ENCODE data around the gene PPP5C. TPM values are rescaled to one million over a fixed set of nuclear protein-coding genes. Genes with fewer than 3 reads are reported as not detected.

Gene PPP5C
- total RNA-seq, 3 donors from 2014 or later, result 55.3 to 71.6 (median 59.4) TPM

DNA sequence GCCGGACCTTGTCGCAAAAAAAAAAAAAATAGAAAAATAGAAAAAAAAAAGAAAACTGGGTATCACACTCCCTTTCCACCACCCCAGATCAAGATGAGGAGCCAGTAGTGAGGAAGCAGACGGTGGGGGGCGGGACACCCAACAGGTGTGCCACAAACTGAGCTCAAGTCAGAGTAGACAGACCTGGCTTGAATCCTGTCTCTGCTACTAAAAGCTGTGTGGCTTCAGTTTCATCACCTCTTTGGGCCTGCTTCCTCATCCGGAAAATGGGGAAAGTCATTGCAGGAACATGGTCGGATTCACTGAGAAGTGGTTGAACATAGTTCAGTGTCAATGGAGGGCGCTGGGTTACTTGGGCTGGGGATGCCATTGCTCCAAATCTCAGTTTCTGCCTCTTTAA is 47.2 kb upstream of the PPP5C start:
- no peak for ATAC-seq
- DNase-seq, result peak; percentile 49 to 64 (median 50)
- H3K4me1 ChIP-seq (ENCODE audit: low read depth), result peaks cover 55% of the 10 kb centered on the region
- intact Hi-C loops (cut with DNase I, micrococcal nuclease), result no loop called here
- H3K36me3 ChIP-seq (ENCODE audit: low read depth), result no peaks in the 10 kb centered on the region
- no peak overlapping the region for H3K4me3 ChIP-seq
- TF ChIP-seq, protein P1, sequence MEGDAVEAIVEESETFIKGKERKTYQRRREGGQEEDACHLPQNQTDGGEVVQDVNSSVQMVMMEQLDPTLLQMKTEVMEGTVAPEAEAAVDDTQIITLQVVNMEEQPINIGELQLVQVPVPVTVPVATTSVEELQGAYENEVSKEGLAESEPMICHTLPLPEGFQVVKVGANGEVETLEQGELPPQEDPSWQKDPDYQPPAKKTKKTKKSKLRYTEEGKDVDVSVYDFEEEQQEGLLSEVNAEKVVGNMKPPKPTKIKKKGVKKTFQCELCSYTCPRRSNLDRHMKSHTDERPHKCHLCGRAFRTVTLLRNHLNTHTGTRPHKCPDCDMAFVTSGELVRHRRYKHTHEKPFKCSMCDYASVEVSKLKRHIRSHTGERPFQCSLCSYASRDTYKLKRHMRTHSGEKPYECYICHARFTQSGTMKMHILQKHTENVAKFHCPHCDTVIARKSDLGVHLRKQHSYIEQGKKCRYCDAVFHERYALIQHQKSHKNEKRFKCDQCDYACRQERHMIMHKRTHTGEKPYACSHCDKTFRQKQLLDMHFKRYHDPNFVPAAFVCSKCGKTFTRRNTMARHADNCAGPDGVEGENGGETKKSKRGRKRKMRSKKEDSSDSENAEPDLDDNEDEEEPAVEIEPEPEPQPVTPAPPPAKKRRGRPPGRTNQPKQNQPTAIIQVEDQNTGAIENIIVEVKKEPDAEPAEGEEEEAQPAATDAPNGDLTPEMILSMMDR (IDR thresholded peaks at IDR 0.05), result no peak
- no peaks in the 10 kb centered on the region for H3K9me3 ChIP-seq

DNA sequence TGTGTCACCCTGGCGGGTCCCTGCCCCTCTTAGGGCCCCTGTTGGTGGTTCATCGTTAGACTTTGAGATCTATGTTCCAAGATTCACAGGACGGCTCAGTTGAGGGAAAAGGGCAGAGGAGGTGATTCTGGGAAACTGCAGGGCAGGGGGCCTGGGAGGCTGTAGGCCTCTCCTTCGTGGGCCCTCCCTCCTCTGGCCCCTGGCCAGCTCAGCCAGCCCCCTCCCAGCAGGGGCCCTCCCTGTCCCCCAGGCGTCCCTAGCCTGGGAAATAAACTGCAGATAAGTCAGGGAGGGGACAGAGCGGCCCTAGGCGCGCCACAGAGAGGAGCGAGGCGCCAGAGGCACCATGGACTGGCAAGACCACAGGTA is 43.6 kb upstream of the PPP5C start:
- Histone ChIP-seq H3K4me3 (no peak overlapping the region), H3K4me1 (ENCODE audit: low read depth) (peaks cover 41% of the 10 kb centered on the region), H3K9me3 (no peaks in the 10 kb centered on the region), H3K36me3 (ENCODE audit: low read depth) (no peaks in the 10 kb centered on the region)
- DNase-seq (no peak), ATAC-seq (no peak)
- intact Hi-C loops (cut with DNase I, micrococcal nuclease), result no loop called here
- TF ChIP-seq, protein P1 (IDR thresholded peaks at IDR 0.05), result no peak

DNA sequence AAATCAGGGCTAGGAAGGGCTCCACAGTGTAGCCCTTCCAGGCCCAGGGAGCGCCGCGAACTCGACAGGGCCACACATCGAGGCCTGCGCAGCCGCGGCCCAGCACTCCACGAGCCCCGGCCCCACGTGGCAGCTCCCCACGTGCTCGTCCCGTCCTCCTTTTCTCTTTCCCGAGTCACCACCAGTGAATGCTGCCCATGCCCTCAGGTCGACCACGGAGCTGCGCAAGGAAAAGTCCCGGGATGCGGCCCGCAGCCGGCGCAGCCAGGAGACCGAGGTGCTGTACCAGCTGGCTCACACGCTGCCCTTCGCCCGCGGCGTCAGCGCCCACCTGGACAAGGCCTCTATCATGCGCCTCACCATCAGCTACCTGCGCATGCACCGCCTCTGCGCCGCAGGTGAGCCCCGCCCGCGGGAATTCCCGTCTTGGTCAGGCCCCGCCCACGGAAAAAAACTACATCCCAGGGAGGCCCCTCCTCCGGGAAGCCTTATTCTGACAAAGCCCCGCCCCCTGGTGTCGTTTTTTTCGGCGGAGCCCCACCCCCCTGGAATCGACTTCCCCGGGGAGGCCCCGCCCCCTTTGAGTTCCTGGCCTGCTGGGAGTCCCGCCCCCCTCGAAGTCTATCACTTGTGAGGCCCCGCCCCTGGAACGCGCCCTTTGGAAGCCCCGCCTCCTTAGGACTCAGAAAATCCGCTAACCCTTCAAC is 43.0 kb upstream of the PPP5C start:
- TF ChIP-seq, protein P1 (IDR thresholded peaks at IDR 0.05), result no peak
- H3K4me3 ChIP-seq, result no peak overlapping the region
- intact Hi-C loops (cut with DNase I, micrococcal nuclease), result no loop called here
- H3K36me3 ChIP-seq (ENCODE audit: low read depth), result no peaks in the 10 kb centered on the region
- DNase-seq (peak; percentile 91 to 96 (median 93)), ATAC-seq (peak; percentile 77)
- peaks cover 35% of the 10 kb centered on the region for H3K4me1 ChIP-seq (ENCODE audit: low read depth)
- H3K9me3 ChIP-seq, result no peaks in the 10 kb centered on the region

DNA sequence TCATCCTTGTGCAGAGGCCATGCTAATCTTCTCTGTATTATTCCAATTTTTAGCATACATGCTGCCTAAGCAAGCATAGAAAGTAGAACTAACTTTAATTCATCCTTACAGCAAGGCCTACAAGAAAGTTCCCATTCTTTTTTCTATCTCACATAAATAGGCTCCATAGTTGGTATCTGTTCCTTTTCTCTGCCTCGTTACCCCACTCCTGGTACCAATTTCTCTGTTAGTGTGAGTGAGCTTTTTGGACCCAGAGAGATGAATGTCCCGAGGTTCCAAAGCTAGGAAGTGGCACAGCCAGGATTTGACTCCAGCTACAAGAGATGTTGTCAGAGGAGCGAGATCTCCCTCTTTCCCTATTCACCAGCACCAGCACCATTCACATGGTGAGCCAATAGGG is 40.4 kb upstream of the PPP5C start:
- no peaks in the 10 kb centered on the region for H3K9me3 ChIP-seq
- DNase-seq (no peak), ATAC-seq (no peak)
- H3K4me3 ChIP-seq, result no peak overlapping the region
- TF ChIP-seq, protein P1 (IDR thresholded peaks at IDR 0.05), result no peak
- H3K4me1 ChIP-seq (ENCODE audit: low read depth), result peaks cover 11% of the 10 kb centered on the region
- no peaks in the 10 kb centered on the region for H3K36me3 ChIP-seq (ENCODE audit: low read depth)
- intact Hi-C loops (cut with DNase I, micrococcal nuclease), result no loop called here

DNA sequence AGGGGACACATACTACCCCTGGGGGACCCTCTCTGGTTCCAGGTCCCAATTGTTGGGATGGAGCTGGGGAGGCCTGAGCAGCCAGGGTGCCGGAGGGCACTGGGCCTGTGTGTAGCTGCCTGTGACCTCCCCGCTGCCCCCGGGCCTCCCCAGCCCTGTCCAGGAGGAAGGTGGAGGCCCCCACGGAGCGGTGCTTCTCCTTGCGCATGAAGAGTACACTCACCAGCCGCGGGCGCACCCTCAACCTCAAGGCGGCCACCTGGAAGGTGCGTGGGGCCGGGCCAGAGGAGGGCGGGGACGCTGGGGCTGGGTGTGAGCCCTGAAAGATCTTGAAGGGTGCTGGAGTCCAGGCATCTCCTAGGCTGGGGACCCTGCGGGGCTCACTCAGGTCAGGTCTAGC is 38.4 kb upstream of the PPP5C start:
- intact Hi-C loops (cut with DNase I, micrococcal nuclease), result no loop called here

More for the DNA sequence above, 38.4 kb upstream of the PPP5C start:
- Histone ChIP-seq H3K4me3 (no peak overlapping the region), H3K9me3 (no peaks in the 10 kb centered on the region), H3K36me3 (ENCODE audit: low read depth) (no peaks in the 10 kb centered on the region), H3K4me1 (ENCODE audit: low read depth) (peaks cover 1% of the 10 kb centered on the region)
- DNase-seq (no peak), ATAC-seq (no peak)
- TF ChIP-seq, protein P1 (IDR thresholded peaks at IDR 0.05), result no peak

All from mucosa of descending colon (tissue), 3 donors.